Activated CD8-positive, alpha-beta memory T cell treated with anti-CD3 and anti-CD28 coated beads for 24 hours (primary cell): ENCODE measurements around the gene BRIP1.
"Not testable (repeated sequence)": the region's sequence is repeated elsewhere in the genome, so short reads cannot be mapped to it uniquely, and the experiment has no call there.

Experiments used
- DNase-seq: peaks from one replicate; pipeline ENCODE4 v3.0.0-alpha.2; 2020

BRIP1 gene

DNA sequence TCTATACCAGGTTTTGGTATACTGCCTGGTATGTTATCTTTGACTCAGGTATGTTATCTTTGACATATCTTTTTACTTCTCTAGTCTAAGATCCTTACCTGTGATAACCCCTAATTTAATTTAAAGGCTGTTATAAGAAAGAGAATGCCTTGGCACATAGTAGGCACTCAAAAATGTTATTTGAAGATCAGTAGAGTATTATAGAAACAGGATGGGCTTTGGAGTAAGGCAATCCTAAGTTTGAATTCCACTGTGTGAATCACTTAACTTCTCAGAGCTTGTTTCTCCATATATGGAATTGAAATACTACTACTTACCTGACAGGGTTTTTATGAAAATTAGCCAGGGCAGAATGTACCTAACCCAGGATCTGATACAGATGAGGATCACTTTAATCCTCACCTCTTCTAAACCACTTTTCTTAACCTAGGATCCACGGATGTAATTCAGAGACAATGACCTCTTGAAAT, 1.2 kb downstream of the BRIP1 start:
- DNase-seq = no peak

DNA sequence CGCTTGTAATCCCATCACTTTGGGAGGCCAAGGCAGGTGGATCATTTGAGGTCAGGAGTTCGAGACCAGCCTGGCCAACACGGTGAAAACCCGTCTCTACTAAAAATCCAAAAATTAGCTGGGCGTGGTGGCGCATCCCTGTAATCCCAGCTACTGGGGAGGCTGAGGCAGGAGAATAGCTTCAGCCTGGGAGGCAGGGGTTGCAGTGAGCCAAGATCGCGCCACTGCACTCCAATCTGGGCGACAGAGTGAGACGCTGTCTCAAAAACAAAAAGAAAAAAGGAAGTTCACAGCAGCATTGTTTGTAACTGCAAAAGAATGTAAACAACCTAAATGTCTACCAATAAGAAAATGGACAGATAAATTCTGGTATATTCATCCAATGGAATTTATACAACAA, 2.9 kb downstream of the BRIP1 start:
- DNase-seq = not testable (repeated sequence)

DNA sequence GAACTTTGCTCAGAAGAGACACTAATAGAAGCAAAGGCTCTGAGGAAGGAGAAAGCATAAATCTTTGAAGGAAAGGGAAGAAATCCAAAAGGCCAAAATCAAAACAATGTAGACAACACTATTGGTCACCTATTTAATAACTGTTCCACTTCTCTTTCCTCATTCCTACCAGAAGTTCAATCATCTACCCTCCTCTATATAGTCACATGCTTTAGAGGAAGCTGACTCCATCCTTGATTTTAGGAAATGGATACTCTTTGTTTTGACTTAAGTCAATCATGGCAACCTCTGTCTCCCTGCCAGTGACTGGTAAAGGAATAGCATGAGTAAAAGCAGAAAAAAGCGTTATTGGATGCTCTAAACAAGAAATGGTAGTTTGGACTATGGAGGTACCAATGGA, 7.3 kb downstream of the BRIP1 start:
- no peak for DNase-seq

DNA sequence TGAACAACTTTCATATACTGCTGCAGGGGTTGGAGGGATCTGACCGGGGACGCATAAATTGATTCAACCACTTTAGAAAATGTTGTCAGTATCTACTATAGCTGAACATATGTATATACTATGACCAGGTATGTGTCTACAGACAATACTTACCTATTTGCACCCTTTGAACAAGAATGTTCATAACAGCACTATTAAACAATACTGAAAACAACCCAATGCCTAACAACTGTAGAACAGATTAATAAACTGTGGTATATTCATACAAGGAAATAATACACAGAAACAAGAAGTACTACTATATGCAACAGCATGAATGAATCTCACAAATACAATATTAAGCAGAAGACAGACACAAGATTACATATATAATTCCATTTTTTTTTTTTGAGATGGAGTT, 10.5 kb downstream of the BRIP1 start:
- DNase-seq = no peak

DNA sequence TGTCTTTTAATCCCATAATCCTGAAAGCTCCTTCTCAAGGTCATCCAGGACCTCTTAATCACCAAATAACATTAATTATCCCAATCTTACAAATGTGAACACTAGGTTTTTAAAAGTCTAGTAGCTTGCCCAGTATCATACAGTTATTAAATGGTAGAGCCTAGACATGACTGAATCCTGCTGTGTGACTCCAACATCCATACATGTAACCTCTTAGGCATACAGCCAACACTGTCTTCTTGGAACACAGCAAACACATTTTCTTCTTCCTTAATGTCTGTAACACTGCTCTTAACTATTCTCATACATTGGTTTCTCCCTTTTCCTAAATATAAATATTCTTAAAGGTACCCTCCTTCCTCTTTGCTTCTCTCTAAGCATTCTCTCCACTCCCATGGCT, 13.7 kb downstream of the BRIP1 start:
- DNase-seq = no peak

DNA sequence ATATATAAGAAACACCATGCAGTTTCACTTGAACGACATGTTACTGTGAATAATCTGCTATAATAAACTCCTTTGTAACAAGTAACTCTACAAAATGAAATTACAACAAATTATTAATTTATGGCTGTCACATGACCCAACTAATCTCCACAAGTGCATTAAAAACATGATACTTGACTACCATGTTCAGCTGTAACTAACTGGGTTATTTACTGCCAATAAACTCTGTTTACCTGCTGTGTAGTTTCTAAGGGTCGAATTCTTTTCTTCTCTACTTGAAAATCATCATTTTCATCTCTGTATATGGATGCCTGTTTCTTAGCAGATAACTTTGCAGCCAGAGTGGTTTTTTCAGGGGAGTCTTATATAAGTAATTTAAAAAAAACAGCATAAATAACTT, 14.4 kb downstream of the BRIP1 start:
- no peak for DNase-seq

DNA sequence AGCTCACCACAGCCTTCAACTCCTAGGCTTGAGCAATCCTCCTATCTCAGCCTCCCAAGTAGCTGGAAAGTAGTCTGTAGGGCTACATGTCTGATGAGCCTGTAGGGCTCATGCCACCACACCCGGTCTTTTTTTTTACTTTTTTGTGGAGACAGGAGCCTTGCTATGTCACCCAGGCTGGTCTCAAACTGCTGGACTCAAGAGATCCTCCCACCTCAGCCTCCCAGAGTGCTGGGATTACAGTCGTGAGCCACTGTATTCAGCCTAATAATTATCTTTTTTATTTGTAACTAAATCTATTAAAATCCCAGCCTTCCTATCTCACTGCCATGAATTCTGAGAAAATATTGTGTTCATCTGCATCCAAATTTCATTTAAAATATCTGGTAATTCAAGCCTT, 15.1 kb downstream of the BRIP1 start:
- DNase-seq = no peak

DNA sequence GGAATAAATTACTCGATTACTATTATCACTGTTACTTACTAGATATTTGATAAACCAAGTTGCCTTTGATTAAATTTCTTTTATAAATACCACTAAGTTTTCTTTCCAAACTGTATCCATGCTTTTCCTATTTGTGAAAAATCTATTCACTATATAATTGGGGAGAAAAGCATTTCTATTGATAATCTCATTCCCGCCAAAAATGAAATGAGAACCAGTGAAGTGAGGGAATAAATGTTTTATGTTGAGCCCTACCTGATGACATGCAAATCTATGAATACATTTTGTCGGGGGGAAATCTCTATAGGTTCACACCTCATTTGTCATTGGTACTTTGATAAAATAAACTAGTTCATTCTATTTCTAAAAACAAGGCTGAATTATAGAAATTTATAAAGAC, 15.7 kb downstream of the BRIP1 start:
- DNase-seq = no peak

DNA sequence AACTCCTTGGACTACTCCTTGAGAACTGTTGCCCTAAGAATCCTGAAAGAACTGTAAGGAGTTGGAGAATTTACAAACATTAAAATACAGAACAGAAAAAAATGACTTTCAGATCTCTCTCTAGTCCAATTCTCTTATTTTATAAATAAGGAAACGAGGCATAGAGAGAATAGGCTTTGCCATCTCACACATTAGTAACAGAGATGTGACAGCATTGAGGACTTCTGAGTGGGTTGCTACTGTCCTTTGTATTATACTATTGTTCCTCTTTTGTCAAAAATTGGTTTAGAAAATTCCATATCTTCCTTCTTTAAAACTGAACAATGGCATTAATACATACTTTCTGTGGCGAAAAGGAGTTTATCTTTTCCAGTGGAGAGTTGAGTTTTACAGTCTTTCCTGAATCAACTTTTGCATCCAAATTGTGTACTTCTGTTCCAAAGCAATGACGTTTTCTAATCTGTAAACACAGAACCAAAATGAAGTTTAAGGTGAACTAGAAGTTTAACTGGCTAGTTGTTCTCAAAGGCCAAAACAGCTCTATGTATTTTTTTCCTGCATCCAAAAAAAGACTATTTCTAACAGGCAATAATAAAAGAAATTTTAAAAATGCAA, 16.5 kb downstream of the BRIP1 start:
- no peak for DNase-seq

DNA sequence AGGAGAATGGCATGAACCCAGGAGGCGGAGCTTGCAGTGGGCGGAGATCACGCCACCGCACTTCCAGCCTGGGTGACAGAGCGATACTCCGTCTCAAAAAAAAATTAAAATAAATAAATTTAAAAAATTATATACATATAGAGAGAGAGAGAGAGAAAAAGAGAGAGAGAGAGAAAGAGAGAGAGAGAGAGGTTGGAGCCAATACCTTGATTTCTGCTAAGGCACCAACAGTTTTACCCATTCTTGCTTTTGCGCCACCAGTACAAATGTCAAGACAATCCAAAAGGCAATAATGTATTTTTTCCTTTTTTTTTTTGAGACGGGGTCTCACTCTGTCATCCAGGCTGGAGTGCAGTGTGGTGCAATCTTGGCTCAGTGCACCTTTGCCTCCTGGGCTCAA, 17.2 kb downstream of the BRIP1 start:
- DNase-seq = no peak

DNA sequence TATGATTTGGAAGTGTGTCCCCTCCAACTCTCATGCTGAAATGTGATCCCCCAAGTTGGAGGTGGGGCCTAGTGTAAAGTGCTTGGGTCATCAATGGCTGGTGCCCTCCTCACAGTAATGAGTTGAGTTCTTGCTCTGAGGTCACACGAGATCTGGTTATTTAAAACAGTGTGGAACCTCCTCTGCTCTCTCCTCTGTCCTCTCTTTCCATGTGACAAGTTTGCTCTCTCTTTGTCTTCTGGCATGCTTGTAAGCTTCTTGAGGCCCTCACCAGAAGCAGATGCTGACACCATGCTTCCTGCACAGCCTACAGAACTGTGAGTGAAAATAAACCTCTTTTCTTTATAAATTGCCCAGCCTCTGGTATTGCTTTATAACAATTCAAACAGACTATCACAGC, 19.9 kb downstream of the BRIP1 start:
- DNase-seq = no peak

DNA sequence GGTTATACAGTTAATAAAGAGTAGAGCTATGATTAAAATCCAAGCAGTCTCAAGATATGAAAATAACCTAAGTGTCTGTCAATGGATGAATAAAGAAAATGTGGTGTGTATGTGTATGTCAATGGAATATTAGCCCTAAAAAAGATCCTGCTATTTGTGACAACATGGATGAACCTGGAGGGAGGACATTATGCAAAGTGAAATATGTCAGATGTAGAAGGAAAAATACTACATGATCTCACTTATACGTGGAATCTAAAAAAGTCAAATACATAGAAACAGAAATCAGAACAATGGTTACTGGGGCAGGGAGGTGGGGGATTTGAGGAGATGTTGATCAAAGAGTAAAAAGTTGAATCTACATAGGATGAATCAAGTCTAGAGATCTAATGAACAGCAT, 20.4 kb downstream of the BRIP1 start:
- no peak for DNase-seq

DNA sequence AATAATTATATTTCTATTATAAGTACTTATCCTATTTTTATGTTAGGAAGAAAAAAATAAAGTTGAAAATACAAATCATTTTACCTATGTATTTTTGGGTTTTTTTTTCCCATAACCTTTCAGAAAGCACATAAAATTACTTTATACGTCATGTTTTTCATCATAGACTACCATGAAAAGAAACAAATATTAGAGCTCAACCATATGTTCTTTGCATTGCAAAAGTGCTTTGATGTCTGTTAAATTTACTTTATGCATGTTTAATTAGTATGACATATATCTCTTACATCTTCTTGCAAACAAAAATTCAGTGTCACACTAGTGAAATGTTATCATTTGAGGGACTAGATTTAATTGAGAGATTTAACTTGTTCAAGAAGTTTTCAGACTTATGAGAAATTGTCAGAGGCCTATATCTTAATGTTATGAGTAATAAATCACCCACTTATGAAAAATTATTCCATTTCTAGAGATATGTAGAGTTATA, 24.0 kb downstream of the BRIP1 start:
- no peak for DNase-seq

DNA sequence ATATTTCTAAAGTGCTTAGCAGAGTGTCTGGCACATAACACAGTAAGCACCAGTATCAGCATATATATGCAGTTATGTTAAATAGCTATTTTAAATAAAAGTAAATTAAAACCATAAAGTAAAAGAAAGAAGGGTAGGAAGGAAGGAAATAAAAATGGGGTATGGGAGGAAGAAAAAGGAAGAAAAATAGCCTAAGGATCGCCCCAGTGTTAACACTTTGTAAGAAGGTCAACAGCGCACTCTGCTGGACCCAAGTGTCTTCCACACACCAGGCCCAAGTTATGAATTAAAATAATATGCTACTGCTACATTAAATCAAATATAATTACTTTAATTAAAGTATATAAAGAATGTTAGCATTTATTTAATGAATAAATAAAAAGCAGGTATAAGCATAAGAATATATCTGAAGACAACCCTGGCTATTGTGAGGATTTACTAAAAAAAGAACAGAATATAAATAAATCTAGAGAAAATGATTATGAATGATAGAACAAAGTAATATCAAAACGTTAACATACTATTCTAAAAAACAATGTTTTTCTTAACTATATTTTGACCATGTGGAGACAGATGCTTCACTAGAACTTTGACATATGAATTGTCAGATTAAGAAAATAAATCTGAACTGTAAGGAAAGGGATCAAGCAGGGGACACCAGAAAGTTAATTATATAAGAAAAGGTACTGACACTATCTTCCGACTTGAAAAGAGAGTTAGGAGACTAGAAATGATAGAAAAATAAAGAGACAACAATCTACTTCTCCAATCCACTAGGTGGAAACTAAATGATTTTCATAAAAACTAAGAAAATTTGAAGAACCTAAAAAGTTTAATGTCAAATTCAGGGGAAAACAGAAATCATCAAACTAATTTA, 25.9 kb downstream of the BRIP1 start:
- peak; percentile 68 for DNase-seq

DNA sequence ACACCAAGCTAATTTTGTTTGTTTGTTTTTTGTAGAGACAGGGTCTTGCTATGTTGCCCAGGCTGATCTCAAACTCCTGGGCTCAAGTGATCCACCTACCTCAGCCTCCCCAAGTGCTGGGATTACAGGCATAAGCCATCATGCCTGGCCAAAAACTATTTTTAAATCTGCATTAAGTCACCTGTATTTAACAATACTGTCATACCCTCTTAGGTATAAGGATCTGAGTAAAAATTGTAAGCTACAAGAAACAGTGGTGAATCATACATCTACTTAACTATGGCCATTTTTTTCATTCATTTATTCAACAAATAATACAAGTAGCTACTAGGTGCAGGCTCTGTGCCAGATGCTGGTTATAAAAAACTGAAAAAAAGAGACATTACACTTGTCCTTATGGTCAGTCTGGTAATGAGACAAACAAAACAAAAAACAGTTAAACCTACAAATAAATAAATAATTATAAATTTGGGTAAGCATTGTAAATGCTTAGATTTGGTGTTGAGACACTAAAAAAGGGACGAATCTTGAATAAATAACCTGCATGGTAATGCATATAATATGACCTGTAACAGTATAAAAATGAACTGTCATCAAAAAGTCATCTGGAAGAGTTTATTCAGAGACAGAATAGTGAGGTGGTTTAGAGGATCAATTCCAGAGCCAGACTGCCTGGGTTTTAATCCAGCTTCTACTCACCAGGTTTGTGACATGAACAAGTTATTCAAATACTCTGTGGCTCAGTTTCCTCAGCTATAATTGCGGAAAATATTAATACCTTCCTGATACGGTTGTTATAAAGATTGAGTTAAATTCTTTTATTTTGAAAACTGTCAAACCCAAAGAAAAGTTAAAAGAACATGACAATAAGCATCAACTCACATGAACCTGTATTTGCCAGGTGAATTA, 26.8 kb downstream of the BRIP1 start:
- no peak for DNase-seq

DNA sequence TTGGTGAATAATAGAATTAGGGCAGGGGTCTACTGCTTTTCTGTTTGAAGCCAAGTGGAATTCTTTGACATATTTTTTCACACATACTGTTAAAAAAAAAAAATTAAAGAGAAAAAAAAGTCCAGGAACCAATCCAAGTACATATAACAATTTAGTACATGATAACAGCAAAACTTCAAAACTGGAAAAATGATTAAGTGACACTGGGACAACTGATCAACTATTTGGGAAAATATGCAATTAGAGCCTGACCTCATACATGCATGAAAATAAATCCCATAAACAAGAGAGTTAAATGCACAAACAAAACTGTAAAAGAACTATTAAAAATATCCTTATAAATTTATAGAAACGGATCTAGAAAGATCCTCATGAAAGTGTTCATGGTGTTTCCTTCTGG, 27.7 kb downstream of the BRIP1 start:
- no peak for DNase-seq

DNA sequence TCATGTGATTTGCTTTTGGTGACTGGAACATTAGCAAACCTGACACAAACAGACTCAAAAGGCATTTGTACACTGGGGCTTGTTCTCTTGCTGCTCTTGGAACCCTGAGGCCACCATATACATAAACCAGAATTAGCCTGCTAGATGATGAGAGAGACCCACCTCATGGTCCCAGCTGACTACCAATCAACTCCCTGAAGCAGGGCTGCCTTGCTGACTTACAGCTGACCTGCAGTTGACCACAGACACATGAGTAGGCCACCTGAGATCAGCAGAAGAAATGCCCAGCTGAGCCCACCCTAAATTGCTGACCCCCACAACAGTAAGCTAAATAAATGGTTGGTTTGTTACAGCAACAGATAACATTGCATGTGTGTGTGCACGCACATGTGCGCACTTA, 28.7 kb downstream of the BRIP1 start:
- DNase-seq = no peak

DNA sequence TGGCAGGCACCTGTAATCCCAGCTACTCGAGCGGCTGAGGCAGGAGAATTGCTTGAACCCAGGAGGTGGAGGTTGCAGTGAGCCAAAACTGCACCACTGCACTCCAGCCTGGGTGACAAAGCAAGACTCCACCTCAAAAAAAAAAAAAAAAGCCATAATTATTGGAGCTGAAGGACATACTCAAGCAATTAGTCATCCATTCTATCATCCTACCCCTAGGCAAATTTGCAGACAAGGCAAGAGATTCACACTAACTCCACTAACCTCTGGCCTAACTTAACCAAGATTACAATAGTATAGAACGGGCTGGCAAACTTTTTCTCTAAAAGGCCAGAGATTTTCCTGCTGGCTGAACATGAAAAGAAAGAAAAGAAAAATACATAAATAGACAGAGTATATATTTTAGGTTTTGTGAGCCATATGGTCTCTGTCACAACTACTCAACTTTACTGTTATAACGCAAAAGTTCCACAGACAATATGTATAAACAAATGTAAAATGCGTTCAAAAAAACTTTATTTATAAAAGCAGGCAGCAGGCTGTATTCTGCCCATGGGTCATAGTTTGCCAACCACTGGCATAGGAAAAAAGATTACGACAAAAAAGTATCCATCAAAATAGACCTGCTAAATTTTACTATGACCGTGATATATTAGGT, 29.7 kb downstream of the BRIP1 start:
- no peak for DNase-seq

DNA sequence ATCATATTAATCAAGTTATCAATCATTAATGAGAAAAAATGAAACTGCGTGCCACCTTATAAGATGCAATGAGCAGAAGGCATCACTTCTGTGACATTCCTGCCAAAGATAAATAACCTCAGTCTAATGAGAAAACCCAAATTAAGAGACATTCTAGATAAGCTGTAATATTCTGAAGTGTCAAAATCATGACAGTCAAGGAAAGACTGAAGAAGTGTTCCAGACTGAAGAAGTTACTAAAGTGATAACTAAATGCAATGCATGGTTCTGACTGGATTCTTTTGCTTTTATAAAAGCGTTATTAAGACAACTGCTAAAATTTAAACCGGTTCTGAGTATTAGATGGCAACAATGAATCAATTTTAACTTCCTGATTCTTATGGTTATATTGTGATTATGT, 30.9 kb downstream of the BRIP1 start:
- no peak for DNase-seq

DNA sequence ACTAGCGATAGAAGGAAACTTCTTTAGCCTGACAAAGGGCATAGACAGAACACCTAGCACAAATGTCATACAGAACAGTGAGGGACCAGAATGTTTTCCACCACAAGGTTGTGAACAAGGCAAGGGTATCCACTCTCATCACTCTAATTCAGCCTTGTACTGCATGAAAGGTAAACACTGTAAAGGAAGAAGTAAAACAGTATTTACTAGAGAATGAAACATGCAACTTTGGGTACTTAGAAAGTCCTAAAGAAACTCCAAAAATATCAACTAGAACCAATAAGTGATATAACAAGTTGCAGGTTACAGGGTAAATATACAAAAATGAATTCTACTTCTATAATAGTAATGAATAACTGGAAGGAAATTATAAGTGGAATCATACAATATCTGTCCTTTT, 32.2 kb downstream of the BRIP1 start:
- no peak for DNase-seq

DNA sequence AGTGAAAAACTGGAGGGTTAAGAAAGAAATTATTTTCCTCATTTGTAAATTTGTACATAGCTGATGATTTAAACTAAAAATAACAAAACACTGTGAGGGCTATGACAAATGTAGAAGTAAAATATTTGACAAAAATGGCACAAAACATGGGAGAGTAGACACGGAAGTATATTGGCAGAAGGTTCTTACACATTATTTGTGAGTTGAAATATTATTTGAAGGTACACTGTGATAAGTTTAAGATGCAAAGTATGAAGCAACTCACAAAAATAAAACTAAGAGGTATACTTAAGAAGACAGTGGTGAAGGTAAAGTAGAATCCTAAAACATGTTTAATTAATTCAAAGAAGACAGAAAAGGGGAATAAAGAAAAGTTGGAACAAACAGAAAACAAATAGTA, 34.6 kb downstream of the BRIP1 start:
- DNase-seq = no peak

DNA sequence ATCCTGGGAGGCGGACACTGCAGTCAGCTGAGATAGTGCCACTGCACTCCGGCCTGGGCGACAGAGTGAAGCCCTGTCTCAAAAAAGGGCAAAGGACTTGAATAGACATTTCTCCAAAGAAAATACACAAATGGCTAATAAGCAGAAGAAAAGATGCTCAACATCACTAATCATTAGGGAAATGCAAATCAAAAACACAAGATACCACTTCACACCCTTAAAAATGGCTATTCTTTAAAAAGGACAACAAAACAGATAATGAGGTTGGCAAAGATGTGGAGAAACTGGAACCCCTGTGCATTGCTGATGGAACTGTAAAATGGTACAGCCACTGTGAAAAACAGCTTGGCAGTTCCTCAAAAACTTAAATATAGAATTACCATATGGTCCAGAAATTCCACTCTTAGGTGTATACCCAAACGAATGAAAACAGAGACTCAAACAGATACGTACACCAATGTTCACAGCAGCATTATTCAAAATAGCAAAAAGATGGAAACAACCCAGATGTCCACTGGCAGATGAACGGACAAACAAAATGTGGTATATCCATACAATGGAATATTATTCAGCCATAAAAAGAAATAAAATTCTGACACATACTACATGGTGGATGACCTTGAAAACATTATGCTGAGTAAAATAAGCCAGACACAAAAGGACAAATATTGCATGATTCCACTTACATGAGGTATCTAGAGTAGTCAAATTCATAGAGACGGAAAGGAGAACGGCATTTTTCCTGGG, 35.5 kb downstream of the BRIP1 start:
- DNase-seq = no peak
